HG03575 (cell line): Measurements from ENCODE around the gene SCGB2B2.
"Not testable (repeated sequence)": the region's sequence is repeated elsewhere in the genome, so short reads cannot be mapped to it uniquely, and the experiment has no call there.

Experiments
- ATAC-seq: cut with Tn5 transposase; IDR thresholded peaks from one replicate; pipeline ENCODE4 v1.9.1; 2021; ENCODE audit not compliant: unreplicated experiment, insufficient number of reproducible peaks, low FRiP score; ENCODE audit errors: extremely low read depth

SCGB2B2 gene

GRCh38 chr19:34676697-34677385 is at the start of gene SCGB2B2:
SCGB2B2 (minus strand) TSS chr19:34677159; CDS start chr19:34594563, 82,596 bp downstream.
- peak; percentile 23 for ATAC-seq

DNA sequence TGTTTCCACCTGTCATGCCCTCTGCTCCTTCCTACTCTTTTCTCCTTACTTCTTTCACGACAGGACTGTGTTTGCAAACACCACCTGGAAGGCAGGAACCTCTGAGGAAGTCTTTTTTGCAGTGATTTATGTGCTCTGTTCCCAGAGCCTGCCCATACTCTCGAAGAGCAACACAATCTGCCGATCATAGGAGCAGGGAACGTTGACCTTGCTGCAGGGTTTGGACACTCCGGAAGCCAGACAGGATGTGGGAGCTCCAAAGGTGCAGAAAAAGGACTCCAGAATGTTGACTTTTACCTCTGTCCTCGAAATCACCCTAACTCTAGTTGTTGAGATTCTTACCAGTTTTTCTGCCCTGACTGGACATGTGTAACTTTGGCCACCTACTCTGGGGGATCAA is 48.4 kb upstream of the SCGB2B2 start:
- ATAC-seq, result no peak

GRCh38 chr19:34722353-34722752 is 45.4 kb upstream of the SCGB2B2 start:
- ATAC-seq, result no peak

GRCh38 chr19:34715357-34715756 is 38.4 kb upstream of the SCGB2B2 start:
- no peak for ATAC-seq

GRCh38 chr19:34713262-34713637 is 36.3 kb upstream of the SCGB2B2 start:
- ATAC-seq, result no peak

- ATAC-seq, result no peak
Observed at GRCh38 chr19:34712395-34713261, 35.7 kb upstream of the SCGB2B2 start.

DNA sequence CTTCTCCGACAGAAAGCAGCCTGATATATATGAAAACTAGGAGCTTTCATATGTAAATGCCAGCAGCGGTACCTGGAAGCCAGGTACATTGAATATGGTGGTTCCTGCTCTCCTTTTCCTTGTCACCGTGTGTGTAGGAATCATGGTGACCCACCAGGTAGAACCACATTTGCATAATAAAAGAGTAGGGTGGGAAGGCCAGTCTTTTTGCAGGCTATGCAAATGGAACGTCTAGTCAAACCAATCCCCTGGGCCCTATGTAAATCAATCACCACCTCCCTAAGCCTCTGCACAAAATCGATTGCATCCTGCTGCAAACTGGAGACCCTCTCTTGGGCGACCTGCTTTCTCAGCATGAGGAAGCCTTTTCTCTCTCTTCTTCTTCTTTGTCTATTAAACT is 34.9 kb upstream of the SCGB2B2 start:
- ATAC-seq, result no peak

GRCh38 chr19:34707661-34708060 is 30.7 kb upstream of the SCGB2B2 start:
- ATAC-seq, result no peak

DNA sequence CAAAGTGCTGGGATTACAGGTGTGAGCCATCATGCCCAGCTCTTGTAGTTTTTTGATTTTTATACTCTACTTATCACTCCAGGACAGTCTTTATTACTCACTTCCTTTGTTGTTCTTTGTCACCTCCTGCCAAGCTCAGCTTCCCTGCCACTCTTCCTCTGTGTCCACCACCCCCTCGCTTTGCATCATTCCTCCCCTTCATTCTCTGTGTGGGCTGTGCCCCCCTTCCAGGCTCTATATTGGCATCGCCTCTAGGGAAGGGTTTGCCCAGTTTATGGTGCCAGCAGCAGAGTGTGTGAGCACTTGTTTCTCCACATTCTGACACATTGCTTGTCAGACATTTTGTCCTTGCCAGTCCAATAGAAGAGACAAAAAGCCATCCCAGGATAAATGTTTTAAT is 15.6 kb upstream of the SCGB2B2 start:
- no peak for ATAC-seq

DNA sequence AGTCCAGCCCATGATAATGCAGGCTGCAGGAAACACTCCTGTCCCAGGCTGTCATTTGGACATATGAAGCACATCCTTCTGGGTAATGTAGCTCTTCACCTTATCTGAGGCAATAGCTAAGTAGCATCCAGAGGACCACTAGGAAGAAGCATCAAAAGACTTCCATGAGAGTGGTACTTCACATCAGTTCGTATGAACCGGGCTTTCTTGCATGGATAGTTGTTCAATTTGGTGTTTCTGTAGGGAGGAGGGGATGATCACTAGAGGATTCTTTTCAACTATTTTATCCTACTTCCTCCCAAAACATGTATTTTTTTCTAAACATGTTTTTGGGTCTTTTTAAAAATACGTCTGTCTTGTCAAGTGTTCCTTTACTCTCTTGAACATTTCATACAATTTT is 13.4 kb upstream of the SCGB2B2 start:
- ATAC-seq, result no peak

- ATAC-seq, result no peak
Observed at GRCh38 chr19:34688592-34688991, 11.6 kb upstream of the SCGB2B2 start.

- no peak for ATAC-seq
Observed at GRCh38 chr19:34687348-34687747, 10.4 kb upstream of the SCGB2B2 start.

DNA sequence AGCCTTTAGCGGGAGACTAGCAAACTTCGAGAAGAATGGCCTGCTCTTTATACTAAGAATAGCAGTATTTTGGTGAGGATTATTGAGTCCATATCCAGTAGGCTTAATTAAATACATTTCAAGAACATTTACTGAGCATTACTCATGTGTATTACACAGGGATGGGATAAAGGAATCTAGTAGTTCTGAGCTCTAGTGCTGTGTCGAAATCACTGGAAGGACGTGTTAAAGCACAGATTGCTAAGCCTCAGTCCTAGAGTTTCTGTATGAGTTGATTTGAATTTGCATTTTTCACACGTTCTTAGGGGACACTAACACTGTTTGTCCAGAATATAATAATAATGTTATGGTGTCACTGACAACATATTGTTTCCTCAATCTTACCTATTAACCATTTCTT is 9.5 kb upstream of the SCGB2B2 start:
- no peak for ATAC-seq

- not testable (repeated sequence) for ATAC-seq
Observed at GRCh38 chr19:34685266-34685665, 8.3 kb upstream of the SCGB2B2 start.

DNA sequence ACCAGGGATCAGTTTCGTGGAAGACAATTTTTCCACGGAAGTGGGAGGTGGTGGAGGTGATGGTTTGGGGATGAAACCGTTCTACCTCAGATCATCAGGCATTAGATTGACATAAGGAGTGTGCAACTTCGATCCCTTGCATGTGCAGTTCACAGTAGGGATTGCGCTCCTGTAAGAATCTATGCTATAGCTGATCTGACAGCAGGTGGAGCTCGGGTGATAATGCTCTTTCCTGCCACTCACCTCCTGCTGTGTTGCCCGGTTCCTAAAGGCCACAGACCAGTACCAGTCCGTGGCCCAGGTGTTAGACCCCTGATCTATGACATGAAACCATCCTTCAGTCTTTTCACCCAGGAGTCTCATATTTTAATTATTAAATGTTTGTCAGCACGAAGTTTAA is 4.5 kb upstream of the SCGB2B2 start:
- ATAC-seq, result no peak

GRCh38 chr19:34678421-34678820 is 1.5 kb upstream of the SCGB2B2 start:
- ATAC-seq, result no peak

DNA sequence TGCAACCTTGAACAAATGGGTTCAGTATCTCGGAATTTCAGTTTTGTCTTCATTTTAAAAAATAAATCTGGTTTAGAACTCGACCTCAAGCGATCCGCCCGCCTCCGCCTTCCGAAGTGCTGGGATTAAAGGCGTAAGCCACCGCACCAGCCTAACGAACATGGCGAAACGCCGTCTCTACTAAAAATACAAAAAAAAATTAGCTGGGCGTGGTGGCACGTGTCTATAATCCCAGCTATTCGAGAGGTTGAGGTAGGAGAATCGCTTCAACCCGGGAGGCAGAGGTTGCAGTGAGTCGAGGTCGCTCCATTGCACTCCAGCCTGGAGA is 1.1 kb upstream of the SCGB2B2 start:
- no peak for ATAC-seq

GRCh38 chr19:34677386-34678084 is 576 bp upstream of the SCGB2B2 start, which contains the start of gene ZNF302:
ZNF302 (plus strand) TSS chr19:34677678; CDS start chr19:34678805, 1,127 bp downstream.
- peak; percentile 78 for ATAC-seq

GRCh38 chr19:34675919-34676318 is 1.0 kb downstream of the SCGB2B2 start:
- ATAC-seq, result no peak

DNA sequence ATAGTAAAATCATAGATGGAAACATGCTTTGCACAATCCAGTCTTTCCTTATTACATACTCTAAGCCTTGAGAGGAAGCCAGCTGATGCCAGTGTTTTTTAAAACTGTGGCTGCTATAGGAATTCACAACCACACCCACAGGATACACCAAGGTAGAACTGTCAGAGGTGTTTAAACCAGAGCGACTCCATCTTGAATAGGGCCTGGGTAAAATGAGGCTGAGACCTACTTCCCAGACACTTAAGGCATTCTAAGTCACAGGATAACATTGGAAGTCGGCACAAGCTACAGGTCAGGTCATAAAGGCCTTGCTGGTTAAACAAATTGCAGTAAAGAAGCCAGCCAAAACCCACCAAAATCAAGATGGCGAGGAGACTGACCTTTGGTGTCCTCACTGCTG is 1.7 kb downstream of the SCGB2B2 start:
- no peak for ATAC-seq
